CD4-positive, CD25-positive, alpha-beta regulatory T cell (primary cell): Measurements from ENCODE around the gene APOLD1. TPM values are rescaled to one million over a fixed set of nuclear protein-coding genes. Genes with fewer than 3 reads are reported as not detected.

Experiments
- ATAC-seq, 2 donors: fragments of 150-1000 bp; cut with Tn5 transposase; one replicate each; pipeline ENCODE4 v1.10.0; 2021; ENCODE audit warnings: low read depth in 2 of 2, moderate number of reproducible peaks in 2 of 2, moderate library complexity in 1 of 2
- DNase-seq, 3 donors: peaks; one replicate each; pipeline versions ENCODE4 v3.0.0 to v3.0.0-alpha.2; 2012 to 2022; ENCODE audit warnings: mixed read lengths in 1 of 3
- H3K27ac ChIP-seq: one replicate; pipeline ENCODE4 v1.7.0; 2013; ENCODE audit warnings: mild to moderate bottlenecking, low read length; ENCODE audit not compliant: insufficient read depth, poor library complexity, severe bottlenecking
- H3K27me3 ChIP-seq: one replicate; pipeline ENCODE4 v1.7.0; 2013; ENCODE audit warnings: low read length; ENCODE audit not compliant: control insufficient read depth, insufficient read depth
- H3K36me3 ChIP-seq: one replicate; pipeline ENCODE4 v1.7.0; 2013; ENCODE audit warnings: mild to moderate bottlenecking, low read length, moderate library complexity; ENCODE audit not compliant: control insufficient read depth, insufficient read depth
- H3K4me1 ChIP-seq: 2 replicates; pipeline ENCODE4 v1.7.0; 2013; ENCODE audit warnings: mild to moderate bottlenecking, low read length; ENCODE audit not compliant: insufficient read depth, control insufficient read depth, poor library complexity, severe bottlenecking
- H3K4me3 ChIP-seq: one replicate; pipeline ENCODE4 v1.7.0; 2013; ENCODE audit warnings: low read depth, mild to moderate bottlenecking, low read length, moderate library complexity
- H3K9me3 ChIP-seq, 2 experiments: 1 replicate in 1 of 2; 2 replicates in 1 of 2; pipeline ENCODE4 v1.7.0; 2013; ENCODE audit warnings: low read length in 2 of 2, mild to moderate bottlenecking in 1 of 2, moderate library complexity in 1 of 2; ENCODE audit not compliant: control insufficient read depth in 2 of 2
- H3K27ac Mint-ChIP-seq, 3 donors: one replicate each; pipeline ENCODE4 v1.8.0; 2020 to 2022; ENCODE audit warnings: mild to moderate bottlenecking in 3 of 3, mixed read lengths in 3 of 3, moderate library complexity in 2 of 3
- H3K27me3 Mint-ChIP-seq: one replicate; pipeline ENCODE4 v1.8.0; 2022; ENCODE audit warnings: mild to moderate bottlenecking, mixed read lengths
- H3K36me3 Mint-ChIP-seq: one replicate; pipeline ENCODE4 v1.8.0; 2020; ENCODE audit warnings: mixed read lengths
- H3K4me1 Mint-ChIP-seq, 4 donors: one replicate each; pipeline ENCODE4 v1.8.0; 2020 to 2022; ENCODE audit warnings: mixed read lengths in 4 of 4, mild to moderate bottlenecking in 1 of 4
- H3K4me3 Mint-ChIP-seq, 4 donors: one replicate each; pipeline ENCODE4 v1.8.0; 2020 to 2022; ENCODE audit warnings: mild to moderate bottlenecking in 4 of 4, mixed read lengths in 4 of 4, moderate library complexity in 3 of 4
- H3K9me3 Mint-ChIP-seq, 7 donors: one replicate each; pipeline ENCODE4 v1.8.0; 2020 to 2022; ENCODE audit warnings: mixed read lengths in 7 of 7, mild to moderate bottlenecking in 3 of 7, moderate library complexity in 2 of 7
- polyA plus RNA-seq, 4 donors: library from polyadenylated mRNA; unstranded; fragments of 300-500 nt; fragmentation: Illumina TruSeq; gene quantifications; one replicate each; pipeline ENCODE4 v1.2.3, GENCODE V29; 2021
- total RNA-seq: library from RNA; stranded (reverse); gene quantifications from one replicate; pipeline ENCODE4 v1.2.3, GENCODE V29; 2022

The APOLD1 gene
- total and polyA plus RNA-seq, 5 donors from 2014 or later = 1.9 to 3.9 (median 2.8) TPM

- H3K9me3 Mint-ChIP-seq = peaks cover 0 to 2% (median 0%) of the 10 kb centered on the region in 7 donors
Observed at GRCh38 chr12:12811343-12811742, 25.9 kb downstream of the APOLD1 start.

DNA sequence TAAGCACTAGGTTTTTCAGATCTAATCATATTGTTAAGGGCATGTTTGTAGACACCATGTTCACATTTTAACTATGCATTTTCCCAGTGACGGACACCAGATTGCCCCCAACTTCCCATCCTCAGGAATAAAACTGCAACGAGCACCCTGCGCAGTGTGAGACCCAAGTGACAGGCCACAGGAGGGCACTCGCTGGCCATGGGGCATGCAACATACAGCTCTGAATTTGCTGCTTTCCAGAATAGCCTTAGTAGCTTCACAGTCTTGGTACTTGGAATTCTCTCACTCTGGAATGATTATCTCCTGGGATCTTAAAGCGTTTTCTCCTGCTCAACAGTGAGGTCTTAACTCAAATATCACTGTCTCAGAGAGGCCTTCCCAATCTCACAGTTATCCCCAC, 26.7 kb downstream of the APOLD1 start:
- DNase-seq (no peak), ATAC-seq (no peak)
- Mint-ChIP-seq H3K4me3 (peak overlapping the region in 3 of 4 donors; percentile 9 to 43 (median 43)), H3K36me3 (peaks cover 19% of the 10 kb centered on the region), H3K27me3 (no peaks in the 10 kb centered on the region), H3K9me3 (peaks cover 0 to 2% (median 0%) of the 10 kb centered on the region in 7 donors), H3K27ac (peak overlapping the region in 1 of 3 donors; percentile 32), H3K4me1 (peaks cover 24 to 78% (median 52%) of the 10 kb centered on the region in 4 donors)
- no peaks in the 10 kb centered on the region for H3K27me3 ChIP-seq
- H3K9me3 ChIP-seq = no peaks in the 10 kb centered on the region
- H3K4me1 ChIP-seq = peaks cover 48% of the 10 kb centered on the region
- peaks cover 12% of the 10 kb centered on the region for H3K36me3 ChIP-seq
- no peak overlapping the region for H3K27ac ChIP-seq
- no peak overlapping the region for H3K4me3 ChIP-seq

More at GRCh38 chr12:12811343-12811742, 25.9 kb downstream of the APOLD1 start:
- no peaks in the 10 kb centered on the region for H3K27me3 Mint-ChIP-seq
- no peak overlapping the region for H3K4me3 ChIP-seq
- ATAC-seq = no peak
- H3K36me3 ChIP-seq = peaks cover 8% of the 10 kb centered on the region
- peak overlapping the region in 2 of 4 donors; percentile 15 to 43 for H3K4me3 Mint-ChIP-seq
- peak in 1 of 3 donors; percentile 42 for DNase-seq
- H3K36me3 Mint-ChIP-seq = peaks cover 14% of the 10 kb centered on the region
- peak overlapping the region in 1 of 3 donors; percentile 32 for H3K27ac Mint-ChIP-seq
- H3K27ac ChIP-seq = no peak overlapping the region
- no peaks in the 10 kb centered on the region for H3K9me3 ChIP-seq
- peaks cover 56% of the 10 kb centered on the region for H3K4me1 ChIP-seq
- no peaks in the 10 kb centered on the region for H3K27me3 ChIP-seq
- H3K4me1 Mint-ChIP-seq = peaks cover 29 to 77% (median 51%) of the 10 kb centered on the region in 4 donors

DNA sequence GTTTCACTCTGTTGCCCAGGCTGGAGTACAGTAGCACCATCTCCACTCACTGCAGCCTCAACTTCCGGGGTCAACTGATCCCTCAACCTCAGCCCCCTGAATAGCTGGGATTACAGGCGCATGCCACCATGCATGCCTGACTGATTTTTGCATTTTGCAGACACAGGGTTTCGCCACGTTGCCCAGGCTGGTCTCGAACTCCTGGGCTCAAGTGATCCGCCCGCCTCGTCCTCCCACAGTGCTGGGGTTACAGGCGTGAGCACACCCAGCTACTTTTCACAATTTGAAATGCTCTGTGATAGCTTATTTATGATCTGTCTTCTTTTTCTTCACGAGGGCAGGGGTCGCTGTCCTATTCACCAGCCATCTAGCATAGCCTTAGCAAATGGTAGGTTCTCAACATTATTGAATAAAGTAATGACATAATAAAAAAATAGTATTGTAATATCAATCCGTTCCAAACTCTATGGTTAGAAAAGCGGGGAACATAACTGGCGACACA, 27.2 kb downstream of the APOLD1 start:
- H3K4me1 ChIP-seq = peaks cover 43% of the 10 kb centered on the region
- Mint-ChIP-seq H3K4me1 (peaks cover 24 to 79% (median 53%) of the 10 kb centered on the region in 4 donors), H3K36me3 (peaks cover 19% of the 10 kb centered on the region), H3K4me3 (peak overlapping the region; percentile 88 to 100 (median 93)), H3K27me3 (no peaks in the 10 kb centered on the region), H3K27ac (peak overlapping the region; percentile 93 to 98 (median 97)), H3K9me3 (peaks cover 0 to 2% (median 0%) of the 10 kb centered on the region in 7 donors)
- no peak overlapping the region for H3K4me3 ChIP-seq
- DNase-seq (no peak), ATAC-seq (no peak)
- H3K9me3 ChIP-seq = no peaks in the 10 kb centered on the region
- H3K36me3 ChIP-seq = peaks cover 16% of the 10 kb centered on the region
- peak overlapping the region; percentile 85 for H3K27ac ChIP-seq
- no peaks in the 10 kb centered on the region for H3K27me3 ChIP-seq

DNA sequence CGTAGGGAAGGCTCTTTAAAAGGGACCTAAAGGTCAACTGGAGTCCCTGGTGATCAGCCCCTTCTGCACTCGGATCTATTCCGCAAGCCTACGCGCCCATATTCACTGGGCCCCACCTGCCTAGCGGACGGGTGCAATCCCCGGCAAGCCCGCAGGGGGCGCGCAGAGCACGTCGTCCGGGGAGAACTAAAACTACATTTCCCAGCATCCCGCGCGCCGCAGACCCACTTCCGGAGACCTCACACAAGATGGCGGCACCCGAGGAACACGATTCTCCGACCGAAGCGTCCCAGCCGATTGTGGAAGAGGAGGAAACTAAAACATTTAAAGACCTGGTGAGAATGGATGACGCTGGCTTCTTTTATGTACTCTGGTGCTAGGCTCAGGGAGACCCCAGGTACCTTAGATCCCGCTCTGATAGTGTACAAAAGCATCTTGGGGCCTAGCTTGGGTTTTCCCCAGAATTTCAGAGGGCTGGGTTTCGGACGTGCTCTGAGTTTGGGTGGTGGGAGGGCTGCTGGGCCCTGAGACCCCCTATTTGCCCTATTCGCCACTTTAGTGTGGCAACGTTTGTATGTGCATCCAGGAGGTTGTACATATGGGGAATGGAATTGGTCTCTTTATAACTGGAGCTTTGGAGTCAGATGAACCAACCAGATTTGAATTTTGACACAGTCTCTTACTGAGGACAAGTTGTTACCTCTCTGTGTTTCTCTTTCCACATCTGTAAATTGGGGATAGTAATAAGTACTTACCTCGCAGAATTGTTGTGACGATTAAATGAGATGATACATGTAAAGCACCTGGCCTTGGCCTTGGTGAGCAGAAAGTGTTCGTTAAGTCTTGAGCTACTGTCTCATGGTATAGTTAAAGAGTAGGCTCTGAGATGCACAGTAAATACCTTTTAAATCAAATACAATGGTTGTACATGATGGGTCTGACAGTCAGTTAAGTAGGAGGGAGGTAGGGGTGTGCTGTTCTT, 28.0 kb downstream of the APOLD1 start, which contains the start of gene DDX47:
Gene DDX47, plus strand, starts transcription at position 227 of the 982 bp plus-strand sequence. Its CDS starts 22 bp downstream, at position 249.
- peaks cover 19% of the 10 kb centered on the region for H3K36me3 Mint-ChIP-seq
- H3K9me3 Mint-ChIP-seq = peaks cover 0 to 2% (median 0%) of the 10 kb centered on the region in 7 donors
- H3K4me3 Mint-ChIP-seq = peak within 1 kb of the TSS; percentile 88 to 100 (median 93)
- no peaks in the 10 kb centered on the region for H3K27me3 Mint-ChIP-seq
- peaks cover 35% of the 10 kb centered on the region for H3K4me1 ChIP-seq
- peak; percentile 92 to 93 for ATAC-seq
- peaks cover 21% of the 10 kb centered on the region for H3K36me3 ChIP-seq
- no peaks in the 10 kb centered on the region for H3K27me3 ChIP-seq
- peak within 1 kb of the TSS; percentile 85 for H3K27ac ChIP-seq
- peaks cover 20 to 78% (median 49%) of the 10 kb centered on the region in 4 donors for H3K4me1 Mint-ChIP-seq
- peak within 1 kb of the TSS; percentile 93 to 98 (median 97) for H3K27ac Mint-ChIP-seq
- DNase-seq = peak; percentile 93 to 96 (median 95)
- peak within 1 kb of the TSS; percentile 96 for H3K4me3 ChIP-seq
- no peaks in the 10 kb centered on the region for H3K9me3 ChIP-seq

DNA sequence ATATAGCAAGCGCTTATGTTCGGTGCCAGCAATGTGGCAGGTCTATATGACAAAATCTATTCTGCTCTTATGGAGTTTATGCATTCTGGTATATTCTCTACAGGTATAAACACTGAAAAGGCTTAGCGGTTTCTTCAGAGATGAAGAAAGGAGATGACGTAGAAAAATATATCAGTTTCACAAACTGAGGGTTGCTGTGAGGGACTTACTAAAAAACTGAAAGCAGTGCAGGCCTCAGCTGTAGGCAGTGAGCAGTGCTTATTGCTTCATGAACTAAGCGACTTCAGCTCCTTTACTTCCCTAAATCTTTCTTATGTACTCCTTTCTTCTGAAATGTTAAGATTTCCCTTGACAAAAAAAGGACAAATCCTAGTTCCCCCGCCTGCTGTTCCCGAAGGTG, 32.2 kb downstream of the APOLD1 start:
- peaks cover 50% of the 10 kb centered on the region for H3K36me3 ChIP-seq
- Mint-ChIP-seq H3K27me3 (no peaks in the 10 kb centered on the region), H3K4me1 (peaks cover 20 to 71% (median 57%) of the 10 kb centered on the region in 4 donors), H3K9me3 (no peaks in the 10 kb centered on the region), H3K4me3 (no peak overlapping the region), H3K36me3 (peaks cover 43% of the 10 kb centered on the region), H3K27ac (no peak overlapping the region)
- no peak overlapping the region for H3K4me3 ChIP-seq
- no peak overlapping the region for H3K27ac ChIP-seq
- no peaks in the 10 kb centered on the region for H3K27me3 ChIP-seq
- no peak for DNase-seq
- no peak for ATAC-seq
- H3K9me3 ChIP-seq = no peaks in the 10 kb centered on the region
- H3K4me1 ChIP-seq = peaks cover 28% of the 10 kb centered on the region

DNA sequence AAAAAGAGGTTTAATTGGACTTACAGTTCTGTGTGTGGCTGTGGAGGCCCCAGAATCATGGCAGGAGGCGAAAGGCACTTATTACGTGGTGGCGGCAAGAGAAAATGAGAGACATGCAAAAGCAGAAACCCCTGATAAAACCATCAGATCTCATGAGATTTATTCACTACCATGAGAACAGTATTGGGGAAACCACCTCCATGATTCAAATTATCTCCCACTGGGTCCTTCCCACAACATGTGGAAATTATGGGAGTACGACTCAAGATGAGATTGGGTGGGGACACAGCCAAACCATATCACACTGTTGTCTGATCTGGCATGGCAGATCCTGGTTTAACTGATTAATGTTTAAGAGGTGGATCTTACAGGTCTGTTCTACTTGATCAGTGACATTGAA, 33.2 kb downstream of the APOLD1 start:
- Histone ChIP-seq H3K4me3 (no peak overlapping the region), H3K36me3 (peaks cover 60% of the 10 kb centered on the region), H3K9me3 (no peaks in the 10 kb centered on the region), H3K27ac (no peak overlapping the region), H3K27me3 (no peaks in the 10 kb centered on the region), H3K4me1 (peaks cover 24% of the 10 kb centered on the region)
- no peak for ATAC-seq
- Mint-ChIP-seq H3K4me1 (peaks cover 13 to 60% (median 50%) of the 10 kb centered on the region in 4 donors), H3K9me3 (no peaks in the 10 kb centered on the region), H3K27ac (peak overlapping the region; percentile 37 to 68 (median 46)), H3K4me3 (peak overlapping the region in 1 of 4 donors; percentile 33), H3K27me3 (no peaks in the 10 kb centered on the region), H3K36me3 (peaks cover 47% of the 10 kb centered on the region)
- no peak for DNase-seq

DNA sequence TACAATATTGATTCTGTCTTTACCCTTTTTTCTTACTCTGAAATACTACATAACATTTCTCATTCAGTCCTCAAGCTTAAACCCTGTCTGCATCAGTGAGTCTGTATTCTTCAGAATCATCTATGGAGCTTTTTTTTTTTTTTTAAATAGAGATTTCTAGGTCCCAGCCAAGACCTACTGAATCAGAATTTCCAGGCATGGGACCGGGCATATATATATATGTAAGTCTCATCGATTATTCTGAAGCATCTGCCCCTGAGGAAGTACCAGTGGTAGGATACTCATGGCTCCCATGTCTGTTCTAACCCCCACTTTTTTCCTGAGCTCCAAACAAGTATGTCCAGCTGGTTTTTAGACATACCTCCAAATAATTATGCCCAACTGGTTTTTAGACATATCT, 33.8 kb downstream of the APOLD1 start:
- Mint-ChIP-seq H3K4me1 (peaks cover 13 to 55% (median 46%) of the 10 kb centered on the region in 4 donors), H3K27ac (peak overlapping the region in 2 of 3 donors; percentile 48 to 68), H3K9me3 (no peaks in the 10 kb centered on the region), H3K36me3 (peaks cover 49% of the 10 kb centered on the region), H3K4me3 (peak overlapping the region in 1 of 4 donors; percentile 33), H3K27me3 (no peaks in the 10 kb centered on the region)
- peaks cover 65% of the 10 kb centered on the region for H3K36me3 ChIP-seq
- no peaks in the 10 kb centered on the region for H3K27me3 ChIP-seq
- H3K4me3 ChIP-seq = no peak overlapping the region
- H3K9me3 ChIP-seq = no peaks in the 10 kb centered on the region
- H3K4me1 ChIP-seq = peaks cover 19% of the 10 kb centered on the region
- DNase-seq (no peak), ATAC-seq (no peak)
- H3K27ac ChIP-seq = no peak overlapping the region
